CD4-positive, alpha-beta T cell treated with Interleukin-4 for 4 hours (primary cell): ENCODE data around the gene NPHP3.
"Not testable (repeated sequence)": the region's sequence is repeated elsewhere in the genome, so short reads cannot be mapped to it uniquely, and the experiment has no call there.

Experiments
- DNase-seq: peaks from one replicate; pipeline ENCODE4 v3.0.0-alpha.2; 2020

Gene NPHP3

DNA sequence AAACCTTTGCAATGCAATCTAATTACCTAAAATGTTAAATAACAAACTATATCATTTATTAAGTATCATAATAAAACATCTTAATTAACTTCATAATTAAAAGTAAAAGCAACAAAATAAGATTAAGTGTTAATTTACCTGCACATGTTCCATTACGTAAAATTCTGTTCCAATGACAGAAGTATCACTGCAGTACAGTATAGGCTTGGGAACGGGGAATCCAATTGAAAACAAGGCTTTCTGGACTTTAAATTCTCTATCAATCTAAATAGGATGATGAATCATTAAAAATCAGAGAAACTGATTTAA is 79.7 kb downstream of the NPHP3 start:
- DNase-seq, result no peak

DNA sequence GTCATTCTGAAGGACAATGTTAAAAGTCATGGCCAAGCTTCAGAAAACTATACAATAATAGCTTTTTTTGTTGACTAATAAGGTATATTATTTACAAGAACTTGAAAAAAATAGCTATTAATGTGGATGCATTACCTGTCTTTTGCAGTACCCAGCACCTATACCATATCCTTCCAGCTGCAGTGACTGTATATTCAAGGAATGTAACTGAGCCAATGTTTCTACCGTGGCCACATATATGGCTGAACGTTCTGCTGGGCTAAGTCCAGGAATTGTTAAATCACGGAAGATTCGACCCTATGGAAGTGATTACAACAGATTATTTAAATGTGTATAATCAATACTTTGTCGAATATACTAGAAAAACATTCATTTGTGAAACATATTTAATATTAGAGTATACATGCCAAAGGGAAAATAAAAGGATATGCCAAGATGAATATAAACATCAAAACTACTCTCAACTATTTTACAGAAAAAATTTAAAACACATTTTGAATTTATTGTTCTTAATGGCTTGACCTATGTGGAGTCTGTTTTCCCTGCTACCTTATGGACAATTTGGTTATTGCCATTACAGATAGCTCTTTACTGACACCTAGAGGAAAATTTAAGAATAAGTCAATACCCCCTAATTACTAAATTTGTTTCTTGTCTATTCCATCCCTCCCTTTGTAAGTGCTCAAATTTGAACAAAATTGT is 80.2 kb downstream of the NPHP3 start:
- peak; percentile 50 for DNase-seq

DNA sequence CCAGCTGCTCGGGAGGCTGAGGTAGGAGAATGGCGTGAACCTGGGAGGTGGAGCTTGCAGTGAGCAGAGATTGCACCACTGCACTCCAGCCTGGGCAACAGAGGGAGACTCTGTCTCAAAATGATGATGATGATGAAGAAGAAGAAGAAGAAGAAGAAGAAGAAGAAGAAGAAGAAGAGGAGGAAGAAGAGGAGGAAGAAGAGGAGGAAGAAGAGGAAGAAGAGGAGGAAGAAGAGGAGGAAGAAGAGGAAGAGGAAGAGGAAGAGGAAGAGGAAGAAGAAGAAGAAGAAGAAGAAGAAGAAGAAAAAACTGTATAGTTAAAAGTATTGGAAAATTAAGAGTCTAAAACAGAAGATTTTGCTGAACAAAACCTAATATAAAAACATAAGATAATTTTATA is 80.8 kb downstream of the NPHP3 start:
- not testable (repeated sequence) for DNase-seq

DNA sequence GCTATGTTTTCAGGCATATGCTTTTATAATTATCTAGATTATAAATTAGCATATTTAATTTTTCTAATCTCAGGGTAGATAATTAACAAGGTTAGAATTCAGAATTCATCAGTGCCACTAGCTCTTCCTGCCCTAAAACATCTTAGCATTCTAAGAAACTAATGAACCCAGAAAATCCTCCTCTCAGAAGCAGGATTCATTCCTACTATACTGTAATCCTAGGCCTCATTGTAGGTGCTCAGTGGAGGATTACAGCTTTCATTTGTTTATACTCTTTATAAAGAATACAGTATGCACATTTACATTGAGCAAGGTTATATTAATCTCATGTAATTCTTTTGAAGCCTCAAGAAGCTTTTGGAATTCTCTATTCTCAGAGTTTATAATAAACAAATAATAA is 83.5 kb downstream of the NPHP3 start:
- DNase-seq, result no peak

DNA sequence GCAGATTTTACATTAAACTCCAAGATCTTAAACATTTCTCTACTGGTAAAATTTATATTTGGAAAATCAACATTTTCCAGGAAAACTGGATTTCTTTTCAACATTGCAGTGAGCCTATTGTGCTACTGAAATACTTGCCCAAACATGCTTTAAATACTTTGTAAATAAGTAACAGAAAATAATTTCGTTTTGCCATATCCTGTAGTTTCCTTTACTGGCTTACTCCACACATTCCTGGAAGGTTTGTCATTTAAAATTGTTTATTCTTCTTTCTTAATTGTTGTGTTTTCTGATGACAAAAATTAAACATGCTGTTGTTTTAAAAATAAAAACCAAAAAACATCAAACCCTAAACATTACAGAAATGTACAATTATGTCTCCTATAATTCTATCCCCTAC is 84.6 kb downstream of the NPHP3 start:
- DNase-seq, result no peak

DNA sequence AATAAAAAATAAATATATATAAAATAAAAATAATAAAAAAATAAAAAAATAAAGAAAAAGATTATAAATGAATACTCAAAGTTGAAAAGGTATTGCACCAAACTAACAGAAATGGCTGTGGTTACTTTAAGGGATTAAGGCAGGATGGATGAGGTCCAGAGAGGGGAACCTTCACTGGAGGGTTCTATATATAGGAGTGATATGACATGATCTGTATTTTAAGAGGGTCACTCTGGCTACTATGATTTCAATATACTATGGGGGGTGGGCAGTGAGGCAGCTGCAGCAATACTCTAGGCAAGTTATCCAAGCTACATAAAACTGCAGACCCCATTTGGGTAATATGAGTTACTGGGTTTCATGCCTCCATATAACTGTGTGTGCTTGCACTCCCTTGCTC is 87.2 kb downstream of the NPHP3 start:
- DNase-seq, result no peak
